Uterus (tissue), 2 donors: ENCODE measurements around the gene PDE6B.

Experiments used
- POLR2A ChIP-seq, 2 donors: fragments of 450-650 bp; IDR thresholded peaks; one replicate each; pipeline ENCODE4 v1.6.1; 2016; ENCODE audit warnings: antibody characterized with exemption in 2 of 2, mild to moderate bottlenecking in 1 of 2, moderate library complexity in 1 of 2
- TF ChIP-seq, protein P1 (sequence below), 4 experiments: fragments of 200-600 bp in 2 of 4; fragments of 450-650 bp in 2 of 4; sonication (generic) in 2 of 4; IDR thresholded peaks; one replicate each; pipeline ENCODE4 v1.5.1; 2016 to 2019; ENCODE audit warnings: antibody characterized with exemption in 4 of 4, mild to moderate bottlenecking in 2 of 4, moderate library complexity in 1 of 4

DNA sequence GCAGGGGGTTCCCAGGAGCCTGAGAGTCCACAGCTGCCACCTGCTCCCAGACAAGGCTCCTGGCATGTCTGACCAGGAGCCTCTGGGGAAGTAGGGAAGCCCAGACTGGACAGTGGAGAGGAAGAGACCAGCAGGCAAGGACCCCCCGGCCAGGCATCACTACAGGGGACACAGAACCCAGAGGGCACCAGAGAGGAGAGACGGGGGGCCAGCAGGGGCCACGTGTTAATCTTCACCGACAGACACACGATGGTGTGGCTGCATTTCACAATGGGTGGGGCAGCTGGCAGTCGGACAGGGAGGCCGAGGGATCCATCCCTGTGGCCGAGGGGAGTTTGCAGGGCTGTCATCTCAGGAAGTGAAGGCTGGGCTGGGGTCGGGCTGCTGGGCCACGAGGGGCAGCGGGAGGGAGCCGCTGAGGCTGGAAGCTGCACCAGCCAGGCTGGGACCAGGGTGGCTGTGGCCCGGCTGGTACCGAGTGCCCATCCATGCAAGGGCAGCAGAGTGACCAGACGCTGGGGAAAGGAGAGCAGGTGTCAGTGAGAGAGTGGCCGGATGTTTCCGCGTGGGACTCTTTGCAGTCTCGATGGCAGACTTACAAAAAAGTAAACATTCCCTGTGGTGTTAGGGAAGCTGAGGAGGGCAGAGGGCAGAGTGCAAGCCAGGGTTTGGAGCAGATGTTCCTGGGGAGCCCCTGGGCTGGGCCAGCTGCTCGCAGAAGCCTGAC lies 4.7 kb downstream of the PDE6B start:
- TF ChIP-seq, protein P1, sequence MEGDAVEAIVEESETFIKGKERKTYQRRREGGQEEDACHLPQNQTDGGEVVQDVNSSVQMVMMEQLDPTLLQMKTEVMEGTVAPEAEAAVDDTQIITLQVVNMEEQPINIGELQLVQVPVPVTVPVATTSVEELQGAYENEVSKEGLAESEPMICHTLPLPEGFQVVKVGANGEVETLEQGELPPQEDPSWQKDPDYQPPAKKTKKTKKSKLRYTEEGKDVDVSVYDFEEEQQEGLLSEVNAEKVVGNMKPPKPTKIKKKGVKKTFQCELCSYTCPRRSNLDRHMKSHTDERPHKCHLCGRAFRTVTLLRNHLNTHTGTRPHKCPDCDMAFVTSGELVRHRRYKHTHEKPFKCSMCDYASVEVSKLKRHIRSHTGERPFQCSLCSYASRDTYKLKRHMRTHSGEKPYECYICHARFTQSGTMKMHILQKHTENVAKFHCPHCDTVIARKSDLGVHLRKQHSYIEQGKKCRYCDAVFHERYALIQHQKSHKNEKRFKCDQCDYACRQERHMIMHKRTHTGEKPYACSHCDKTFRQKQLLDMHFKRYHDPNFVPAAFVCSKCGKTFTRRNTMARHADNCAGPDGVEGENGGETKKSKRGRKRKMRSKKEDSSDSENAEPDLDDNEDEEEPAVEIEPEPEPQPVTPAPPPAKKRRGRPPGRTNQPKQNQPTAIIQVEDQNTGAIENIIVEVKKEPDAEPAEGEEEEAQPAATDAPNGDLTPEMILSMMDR (IDR thresholded peaks at IDR 0.05), result no peak
- TF ChIP-seq POLR2A (IDR thresholded peaks at IDR 0.05), result no peak
